ENCODE data around the gene UFSP2.

UFSP2 gene

GRCh38 chr4:185425647-185426352 is at the start of gene UFSP2:
Gene UFSP2 (minus strand): TSS chr4:185425964. CDS start chr4:185425868, 96 bp downstream.
- peak; percentile 63 for DNase-seq (ENCODE audit: low read depth)

- no peak for DNase-seq (ENCODE audit: low read depth)
These were observed 47.5 kb upstream of the UFSP2 start for GRCh38 chr4:185473247-185473646.

DNA sequence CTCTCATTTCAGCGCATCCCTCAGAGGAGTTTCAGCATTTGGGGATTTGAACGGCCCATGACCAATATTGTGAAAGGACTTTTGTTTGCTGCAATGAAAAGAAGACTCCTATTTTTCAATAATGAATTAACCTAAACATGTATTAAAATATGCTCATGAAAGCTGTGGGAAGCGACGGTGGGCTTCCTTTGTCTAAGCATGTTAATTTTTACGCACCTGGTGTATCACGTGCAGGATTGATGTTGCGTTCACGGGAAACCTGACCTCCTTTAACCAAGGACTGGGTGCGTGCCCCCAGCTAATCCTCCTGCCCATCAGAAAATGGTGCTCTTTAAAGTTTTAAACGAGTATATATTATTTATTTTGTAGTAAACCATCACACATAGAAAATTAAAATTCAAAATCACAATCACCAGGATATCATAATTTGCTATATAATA is 46.4 kb upstream of the UFSP2 start:
- DNase-seq (ENCODE audit: low read depth), result no peak

GRCh38 chr4:185471235-185472102 is 45.7 kb upstream of the UFSP2 start, which contains the start of gene CCDC110:
Gene CCDC110 (minus strand): TSS chr4:185471733. CDS start chr4:185471683, 50 bp downstream.
- peak; percentile 63 for DNase-seq (ENCODE audit: low read depth)

GRCh38 chr4:185470501-185471195 is 44.9 kb upstream of the UFSP2 start:
- no peak for DNase-seq (ENCODE audit: low read depth)

DNA sequence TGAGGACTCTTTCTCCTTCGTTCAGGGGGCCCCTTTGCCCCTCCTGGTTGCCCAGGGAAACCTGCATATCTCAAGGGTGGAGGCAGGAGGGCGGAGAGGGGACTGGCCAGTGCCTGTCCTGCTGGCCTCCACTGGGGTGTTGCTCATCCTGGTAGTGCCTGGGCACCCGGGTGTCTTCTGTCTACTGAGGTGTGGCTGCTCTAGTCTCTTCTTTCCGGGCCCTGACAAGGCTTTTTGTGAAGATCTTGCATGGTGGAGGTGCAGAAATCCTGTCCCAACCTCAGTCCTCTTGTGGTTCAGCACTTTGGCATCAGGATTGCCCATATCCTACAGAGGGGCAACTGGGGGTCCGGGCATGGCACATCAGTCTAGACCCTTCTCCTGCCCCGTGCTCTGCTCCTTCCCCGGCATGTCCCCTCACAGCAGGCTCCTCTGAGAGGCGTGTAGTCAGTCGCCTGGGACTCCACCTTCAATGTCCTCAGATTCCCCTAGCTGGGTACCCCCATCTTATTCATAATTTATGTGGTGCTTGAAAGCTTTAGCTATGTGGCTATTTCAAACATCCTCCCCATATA is 43.9 kb upstream of the UFSP2 start:
- DNase-seq (ENCODE audit: low read depth), result no peak

- no peak for DNase-seq (ENCODE audit: low read depth)
These were observed 43.2 kb upstream of the UFSP2 start for GRCh38 chr4:185468999-185469398.

DNA sequence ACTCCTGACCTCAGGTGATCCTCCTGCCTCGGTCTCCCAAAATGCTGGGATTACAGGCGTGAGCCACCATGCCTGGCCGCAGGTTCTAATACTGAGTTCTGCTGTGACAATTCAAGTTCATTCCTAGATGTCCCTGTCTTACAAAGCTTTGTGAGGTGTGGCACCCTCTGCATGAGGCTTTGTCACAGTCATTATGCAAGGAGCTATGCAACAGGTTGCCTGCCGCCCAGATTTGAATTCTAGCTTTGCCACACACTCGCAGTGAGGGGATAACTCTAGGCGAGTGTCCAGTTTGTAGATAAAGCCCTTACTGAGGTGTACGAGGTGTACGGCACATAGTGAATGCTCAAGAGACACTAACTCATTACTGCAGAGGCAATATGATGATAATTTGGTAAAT is 42.2 kb upstream of the UFSP2 start:
- no peak for DNase-seq (ENCODE audit: low read depth)

DNA sequence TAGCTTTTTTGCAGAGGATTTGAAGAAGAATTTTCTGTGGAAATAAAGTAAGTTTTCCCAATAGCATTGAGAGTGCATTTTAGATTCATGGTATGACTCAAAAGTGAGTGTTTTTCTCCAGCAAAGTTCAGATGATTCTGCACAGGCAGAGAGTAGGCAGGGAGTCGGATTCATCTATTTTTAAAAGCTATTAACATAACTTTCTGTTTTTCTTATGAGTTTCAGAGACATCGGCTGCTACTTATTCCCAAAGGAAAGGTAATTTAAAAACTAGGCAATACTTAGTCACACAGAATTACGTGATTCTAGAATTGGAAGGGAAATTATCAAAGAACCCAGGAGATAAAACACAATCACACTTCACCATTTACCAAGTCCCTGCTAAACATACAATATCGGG is 41.3 kb upstream of the UFSP2 start:
- no peak for DNase-seq (ENCODE audit: low read depth)

GRCh38 chr4:185465707-185466106 is 39.9 kb upstream of the UFSP2 start:
- no peak for DNase-seq (ENCODE audit: low read depth)

DNA sequence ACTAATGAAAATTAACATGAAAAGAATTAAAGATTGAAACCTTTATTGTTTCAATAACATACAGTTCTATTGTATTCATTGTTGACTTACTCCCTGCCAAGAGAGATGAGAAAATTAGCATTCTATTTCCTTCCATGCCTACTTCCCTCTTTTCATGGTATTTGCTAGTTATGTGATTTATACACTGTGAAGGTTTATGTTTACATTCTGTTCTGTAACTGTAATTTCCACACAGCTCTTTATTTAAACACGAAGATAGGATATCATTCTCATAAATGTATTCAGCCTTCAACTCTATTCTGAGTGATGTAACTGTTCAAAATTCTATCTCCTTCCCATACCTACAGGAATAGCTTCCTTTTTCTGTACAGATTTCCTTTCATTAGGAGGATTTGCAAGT is 39.1 kb upstream of the UFSP2 start:
- no peak for DNase-seq (ENCODE audit: low read depth)

GRCh38 chr4:185464183-185464582 is 38.4 kb upstream of the UFSP2 start:
- DNase-seq (ENCODE audit: low read depth), result no peak

DNA sequence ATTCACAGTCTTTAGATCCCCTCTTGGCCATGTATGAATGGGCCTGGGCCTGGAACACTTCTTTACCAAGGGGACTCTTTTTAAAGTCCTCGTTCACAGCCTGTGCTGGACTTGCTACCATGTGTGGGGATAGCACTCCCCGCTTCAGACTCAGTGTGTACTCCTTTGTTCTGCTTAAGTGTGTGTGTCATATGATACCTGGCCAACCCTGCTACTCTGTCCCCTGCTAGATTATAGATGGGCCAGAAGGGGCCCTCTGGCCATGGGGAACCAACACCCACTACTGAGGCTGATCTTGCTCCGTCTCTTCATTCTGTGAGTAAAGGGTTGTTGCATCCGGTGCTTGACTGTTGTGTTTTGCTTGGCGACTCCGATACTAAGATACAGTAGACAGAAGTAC is 37.8 kb upstream of the UFSP2 start:
- DNase-seq (ENCODE audit: low read depth), result no peak

DNA sequence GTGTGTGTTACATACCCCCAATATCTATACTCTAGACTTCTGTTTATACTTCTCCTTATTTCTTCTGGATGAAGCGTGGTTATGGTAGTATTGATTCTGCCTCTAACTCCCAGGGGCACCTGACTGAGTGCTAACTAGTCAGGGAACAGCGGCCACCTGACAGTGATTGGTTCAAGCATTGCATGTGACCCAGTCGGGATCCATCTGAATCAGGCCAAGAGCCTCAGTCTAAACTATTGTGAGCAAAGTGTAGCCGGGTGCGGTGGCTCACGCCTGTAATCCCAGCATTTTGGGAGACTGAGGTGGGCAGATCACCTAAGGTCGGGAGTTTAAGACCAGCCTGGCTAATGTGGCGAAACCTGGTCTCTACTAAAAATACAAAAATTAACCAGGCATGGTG is 35.8 kb upstream of the UFSP2 start:
- DNase-seq (ENCODE audit: low read depth), result no peak

- DNase-seq (ENCODE audit: low read depth), result no peak
These were observed 31.4 kb upstream of the UFSP2 start for GRCh38 chr4:185457136-185457535.

GRCh38 chr4:185456131-185456530 is 30.4 kb upstream of the UFSP2 start:
- DNase-seq (ENCODE audit: low read depth), result no peak

- no peak for DNase-seq (ENCODE audit: low read depth)
These were observed 19.4 kb upstream of the UFSP2 start for GRCh38 chr4:185445209-185445608.

GRCh38 chr4:185441479-185441878 is 15.7 kb upstream of the UFSP2 start:
- no peak for DNase-seq (ENCODE audit: low read depth)

- DNase-seq (ENCODE audit: low read depth), result no peak
These were observed 12.0 kb upstream of the UFSP2 start for GRCh38 chr4:185437809-185438208.

DNA sequence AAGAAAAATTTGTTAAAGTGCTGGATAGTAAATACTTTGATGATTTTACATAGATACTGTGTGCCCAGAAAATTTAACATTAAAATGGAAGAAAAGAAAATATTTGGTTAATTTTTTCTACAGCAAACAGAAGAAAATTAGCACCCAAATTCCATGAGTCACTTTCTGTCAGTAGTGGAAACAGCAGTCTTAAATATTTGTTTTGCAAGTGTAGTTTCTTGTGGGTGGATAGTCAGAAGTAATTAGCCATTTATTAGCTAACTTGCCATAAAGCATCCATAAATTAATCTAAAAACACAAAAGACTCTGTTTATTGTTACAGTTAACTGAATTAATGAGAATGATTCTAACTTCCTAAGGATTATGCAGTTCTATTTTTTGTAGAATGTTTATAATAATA is 9.7 kb upstream of the UFSP2 start:
- DNase-seq (ENCODE audit: low read depth), result no peak

GRCh38 chr4:185429660-185430059 is 3.9 kb upstream of the UFSP2 start:
- no peak for DNase-seq (ENCODE audit: low read depth)

- no peak for DNase-seq (ENCODE audit: low read depth)
These were observed 1.4 kb upstream of the UFSP2 start for GRCh38 chr4:185426960-185427688.

All from CMK (cell line).